Eye (tissue), 1 donor: ENCODE data around the gene ERCC2.
"Not testable (repeated sequence)": the region's sequence is repeated elsewhere in the genome, so short reads cannot be mapped to it uniquely, and the experiment has no call there.

ENCODE experiments used
- DNase-seq: peaks from one replicate; pipeline ENCODE4 v3.0.0-alpha.2; 2015

Gene ERCC2

GRCh38 chr19:45327404-45328143, 42.8 kb downstream of the ERCC2 start:
- DNase-seq: no peak

GRCh38 chr19:45324349-45324907, 45.9 kb downstream of the ERCC2 start:
- DNase-seq: no peak

- DNase-seq: peak; percentile 60
These were observed 46.7 kb downstream of the ERCC2 start for GRCh38 chr19:45323671-45324081.

GRCh38 chr19:45322744-45323281, 47.6 kb downstream of the ERCC2 start, which contains the start of gene CKM:
Gene CKM (minus strand): TSS chr19:45322875. CDS start chr19:45319713, 3,162 bp downstream.
- no peak for DNase-seq

- DNase-seq: peak; percentile 68
These were observed 48.1 kb downstream of the ERCC2 start for GRCh38 chr19:45322311-45322710.

- DNase-seq: no peak
These were observed 48.5 kb downstream of the ERCC2 start for GRCh38 chr19:45321848-45322247.

- DNase-seq: no peak
These were observed 49.2 kb downstream of the ERCC2 start for GRCh38 chr19:45320997-45321775.

- DNase-seq: no peak
These were observed 55.1 kb downstream of the ERCC2 start for GRCh38 chr19:45315304-45315703.

GRCh38 chr19:45314708-45315245, 55.6 kb downstream of the ERCC2 start:
- no peak for DNase-seq

- DNase-seq: not testable (repeated sequence)
These were observed 58.1 kb downstream of the ERCC2 start for GRCh38 chr19:45312285-45312684.

GRCh38 chr19:45311621-45312020, 58.8 kb downstream of the ERCC2 start:
- DNase-seq: no peak

- not testable (repeated sequence) for DNase-seq
These were observed 61.1 kb downstream of the ERCC2 start for GRCh38 chr19:45309322-45309721.

GRCh38 chr19:45307361-45307760, 63.0 kb downstream of the ERCC2 start:
- DNase-seq: no peak

- DNase-seq: peak; percentile 52
These were observed 63.8 kb downstream of the ERCC2 start for GRCh38 chr19:45306518-45307027.

- no peak for DNase-seq
These were observed 64.3 kb downstream of the ERCC2 start for GRCh38 chr19:45306040-45306439.

GRCh38 chr19:45305421-45305820, 65.0 kb downstream of the ERCC2 start:
- no peak for DNase-seq

GRCh38 chr19:45305007-45305406, 65.4 kb downstream of the ERCC2 start:
- DNase-seq: no peak

- DNase-seq: no peak
These were observed 66.0 kb downstream of the ERCC2 start for GRCh38 chr19:45304141-45304926.

GRCh38 chr19:45303269-45304060, 66.9 kb downstream of the ERCC2 start:
- no peak for DNase-seq

GRCh38 chr19:45302416-45302815, 68.0 kb downstream of the ERCC2 start:
- no peak for DNase-seq
